Limb (tissue), 2 donors: ENCODE data around the gene YIPF4.
"Not testable (repeated sequence)": the region's sequence is repeated elsewhere in the genome, so short reads cannot be mapped to it uniquely, and the experiment has no call there.

ENCODE experiments used
- DNase-seq, 2 donors: peaks; one replicate each; pipeline ENCODE4 v3.0.0-alpha.2; 2016; ENCODE audit errors: extremely low spot score in 2 of 2

YIPF4 gene

GRCh38 chr2:32289165-32289999, 11.7 kb downstream of the YIPF4 start:
- no peak for DNase-seq

GRCh38 chr2:32290000-32290339, 12.3 kb downstream of the YIPF4 start:
- no peak for DNase-seq

GRCh38 chr2:32291746-32292145, 14.0 kb downstream of the YIPF4 start:
- DNase-seq, result no peak

- not testable (repeated sequence) for DNase-seq
These were observed 15.8 kb downstream of the YIPF4 start for GRCh38 chr2:32293493-32293892.

GRCh38 chr2:32293966-32294562, 16.4 kb downstream of the YIPF4 start:
- not testable (repeated sequence) for DNase-seq

GRCh38 chr2:32310577-32310976, 32.9 kb downstream of the YIPF4 start:
- DNase-seq, result no peak

- DNase-seq, result no peak
These were observed 37.2 kb downstream of the YIPF4 start for GRCh38 chr2:32314886-32315285.

GRCh38 chr2:32328679-32329078, 51.0 kb downstream of the YIPF4 start:
- not testable (repeated sequence) for DNase-seq

GRCh38 chr2:32329180-32329980, 51.7 kb downstream of the YIPF4 start:
- not testable (repeated sequence) for DNase-seq

- no peak for DNase-seq
These were observed 52.4 kb downstream of the YIPF4 start for GRCh38 chr2:32330136-32330535.

GRCh38 chr2:32342801-32343200, 65.1 kb downstream of the YIPF4 start:
- DNase-seq, result peak in 1 of 2 donors; percentile 23

- not testable (repeated sequence) for DNase-seq
These were observed 73.1 kb downstream of the YIPF4 start for GRCh38 chr2:32350797-32351196.

- DNase-seq, result peak in 1 of 2 donors; percentile 13
These were observed 78.4 kb downstream of the YIPF4 start for GRCh38 chr2:32355976-32356680.

GRCh38 chr2:32356681-32357317, 79.1 kb downstream of the YIPF4 start, which contains the start of gene BIRC6:
Gene BIRC6 (plus strand): TSS chr2:32357023. CDS start chr2:32357162, 139 bp downstream.
- DNase-seq, result peak; percentile 95 to 98

- DNase-seq, result no peak
These were observed 79.8 kb downstream of the YIPF4 start for GRCh38 chr2:32357318-32358110.

GRCh38 chr2:32358111-32358482, 80.4 kb downstream of the YIPF4 start:
- DNase-seq, result peak in 1 of 2 donors; percentile 21

- no peak for DNase-seq
These were observed 82.7 kb downstream of the YIPF4 start for GRCh38 chr2:32360416-32360815.

GRCh38 chr2:32362997-32363396, 85.3 kb downstream of the YIPF4 start:
- DNase-seq, result not testable (repeated sequence)

GRCh38 chr2:32363597-32363996, 85.9 kb downstream of the YIPF4 start:
- no peak for DNase-seq

GRCh38 chr2:32364290-32364689, 86.6 kb downstream of the YIPF4 start:
- DNase-seq, result not testable (repeated sequence)
